Measurements from ENCODE around the gene ARX.

GRCh38 chrX:24983931-24984330, 31.8 kb downstream of the ARX start:
- TF ChIP-seq POLR2A (IDR thresholded peaks at IDR 0.05) (no peak), CTCF (IDR thresholded peaks at IDR 0.05 in 8 of 11, conservative IDR thresholded peaks at IDR 0.05 in 3 of 11) (no peak), POLR2AphosphoS5 (IDR thresholded peaks at IDR 0.05) (no peak)

Measured in spleen (tissue), 7 donors.